Measurements from ENCODE around the gene PIEZO2.

The PIEZO2 gene

DNA sequence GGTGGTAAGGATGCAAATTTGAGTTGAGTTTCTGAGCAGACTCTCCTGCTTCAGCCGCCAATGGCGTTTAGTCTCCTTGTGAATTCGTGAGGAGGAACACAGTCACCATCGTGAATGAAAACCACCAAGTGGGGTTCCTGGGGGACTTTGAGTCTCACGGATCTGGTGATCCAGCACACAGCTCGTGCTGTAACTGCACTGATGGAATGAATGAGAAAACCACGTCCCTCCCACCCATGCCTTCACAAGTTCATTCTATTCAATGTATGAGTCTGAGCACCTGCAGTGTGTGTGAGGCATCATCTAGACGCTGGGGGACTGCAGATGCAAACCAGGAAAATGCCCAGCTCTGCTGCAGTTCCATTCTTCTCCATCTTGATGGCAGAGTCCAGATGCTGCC lies 127.9 kb downstream of the PIEZO2 start:
- no peak for DNase-seq

DNA sequence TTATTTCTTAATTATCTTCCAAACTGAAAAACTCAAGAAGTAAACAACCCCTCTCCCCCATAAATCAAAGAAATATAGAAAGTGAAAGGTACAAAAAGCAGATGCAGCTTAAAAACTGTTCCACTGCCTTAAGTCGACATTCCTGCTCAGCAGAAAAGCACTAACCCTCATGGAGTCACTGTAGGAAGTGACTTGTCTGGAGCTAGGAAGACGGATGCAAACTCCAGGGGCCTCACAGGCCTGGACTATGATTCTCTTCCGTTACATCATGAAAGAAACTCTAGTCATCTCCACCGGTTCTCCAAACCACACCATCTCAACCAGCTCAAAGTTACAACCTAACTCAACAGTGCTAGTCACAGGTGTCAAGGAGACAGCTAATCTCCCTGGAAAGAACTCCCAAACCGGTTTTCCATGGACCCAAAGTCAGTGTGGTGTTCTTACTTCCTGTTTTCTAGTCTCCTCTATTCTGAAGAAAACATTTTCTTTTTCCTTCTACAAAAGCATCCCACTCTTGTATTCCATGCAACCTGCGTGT lies 128.4 kb downstream of the PIEZO2 start:
- no peak for DNase-seq

DNA sequence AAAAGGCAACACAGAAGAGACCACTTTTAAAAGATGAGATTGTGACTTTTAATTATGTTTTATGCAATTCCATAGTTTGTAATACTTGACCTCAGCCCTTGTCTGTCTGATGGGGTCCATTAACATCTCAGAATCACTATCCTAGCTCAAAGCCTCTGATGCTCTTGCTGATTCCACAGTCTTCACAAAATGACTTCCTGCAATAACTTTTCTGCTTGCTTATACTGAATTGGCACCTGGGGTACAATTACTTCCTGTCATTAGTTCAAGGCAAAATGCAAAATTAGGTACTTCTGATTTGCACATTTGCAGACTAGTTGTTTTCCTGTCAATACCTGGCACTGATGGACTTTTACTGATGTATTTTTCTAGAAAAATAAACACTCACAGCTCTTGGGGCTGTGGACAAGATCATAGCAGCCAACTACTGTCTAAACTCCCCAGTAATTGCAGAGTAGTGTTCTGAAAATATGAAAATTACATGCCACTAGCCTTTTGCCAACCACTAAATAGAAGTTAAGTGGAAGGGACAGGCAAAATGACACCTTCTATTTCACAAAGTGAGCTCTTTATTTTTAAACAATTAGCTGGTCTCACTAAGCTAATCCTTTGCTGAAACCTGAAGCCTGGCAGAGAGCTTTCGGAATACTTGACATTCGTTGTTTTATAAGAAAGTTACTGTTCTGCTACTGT lies 129.1 kb downstream of the PIEZO2 start:
- DNase-seq: no peak

DNA sequence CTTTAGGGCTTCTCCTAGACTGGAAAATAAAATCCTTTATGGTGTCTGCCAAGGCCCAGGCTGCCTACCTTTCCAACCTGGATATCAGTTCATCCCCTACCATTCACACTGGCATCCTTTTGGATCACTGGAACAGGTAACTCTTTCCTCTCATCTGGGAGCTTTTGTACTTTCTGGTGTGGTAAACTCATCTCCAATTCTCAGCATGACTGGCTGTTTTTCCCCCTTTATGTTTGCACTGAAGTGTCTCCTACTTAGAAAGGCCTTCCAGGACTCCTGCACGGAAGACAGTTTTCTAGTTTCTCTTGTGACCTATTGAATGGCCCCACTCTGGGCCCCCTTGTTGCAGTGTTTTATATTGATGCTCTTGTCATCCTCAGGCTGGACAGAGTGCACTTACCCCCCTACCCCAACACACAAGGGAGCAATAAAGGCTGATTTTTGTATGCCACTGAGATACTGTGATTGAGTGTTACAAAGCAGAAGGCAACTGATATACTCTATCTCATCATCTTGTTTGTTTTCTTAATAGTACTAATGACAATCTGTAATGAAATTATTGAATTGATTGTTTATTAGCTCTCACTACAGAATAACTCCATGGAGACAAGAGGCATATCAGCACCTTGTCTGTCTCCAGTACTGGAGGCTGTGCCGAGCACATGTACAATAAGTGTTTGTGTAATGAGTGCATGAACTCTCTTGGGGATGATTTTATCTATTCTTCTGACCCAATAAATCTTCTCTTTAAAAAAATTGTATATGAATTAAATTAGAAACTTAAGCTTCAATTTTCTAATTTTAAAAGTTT lies 129.9 kb downstream of the PIEZO2 start:
- DNase-seq: no peak

DNA sequence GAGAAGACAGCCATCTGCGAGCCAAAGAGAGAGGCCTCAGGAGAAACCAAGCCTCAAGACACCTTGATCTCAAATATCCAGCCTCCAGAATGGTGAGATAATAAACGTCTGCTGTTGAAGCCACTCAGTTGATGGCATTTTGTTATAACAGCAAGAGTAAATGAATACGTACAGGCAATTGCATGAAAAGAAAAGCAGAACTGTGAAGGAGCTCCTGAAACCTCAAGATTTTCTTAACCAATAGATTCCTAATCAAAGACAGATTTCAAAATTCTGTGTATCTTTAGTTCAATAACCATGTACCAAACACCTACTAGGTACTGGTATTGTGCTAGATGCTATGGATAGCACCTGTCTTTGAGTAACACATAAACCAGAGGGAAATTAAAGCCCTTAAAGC lies 139.5 kb downstream of the PIEZO2 start:
- DNase-seq: no peak

DNA sequence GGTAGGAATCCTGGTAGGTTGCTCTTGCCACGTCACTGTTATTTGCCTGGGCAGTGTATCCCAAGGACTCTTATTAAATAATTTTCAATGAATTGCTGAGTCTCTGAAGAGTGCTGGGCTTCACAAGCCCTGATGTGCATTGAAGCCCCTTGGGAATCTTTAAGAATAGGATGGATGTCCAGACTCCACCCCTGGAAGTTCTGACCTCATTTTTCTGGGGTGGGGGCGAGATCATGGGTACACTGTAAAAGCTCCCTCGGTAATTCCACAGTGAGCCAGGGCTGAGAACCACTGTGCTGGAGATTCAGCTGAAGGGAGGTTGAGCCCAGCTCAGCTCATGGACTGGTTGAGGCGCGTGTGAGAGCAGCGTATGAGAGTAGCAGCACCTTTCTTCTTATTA lies 140.2 kb downstream of the PIEZO2 start:
- no peak for DNase-seq

DNA sequence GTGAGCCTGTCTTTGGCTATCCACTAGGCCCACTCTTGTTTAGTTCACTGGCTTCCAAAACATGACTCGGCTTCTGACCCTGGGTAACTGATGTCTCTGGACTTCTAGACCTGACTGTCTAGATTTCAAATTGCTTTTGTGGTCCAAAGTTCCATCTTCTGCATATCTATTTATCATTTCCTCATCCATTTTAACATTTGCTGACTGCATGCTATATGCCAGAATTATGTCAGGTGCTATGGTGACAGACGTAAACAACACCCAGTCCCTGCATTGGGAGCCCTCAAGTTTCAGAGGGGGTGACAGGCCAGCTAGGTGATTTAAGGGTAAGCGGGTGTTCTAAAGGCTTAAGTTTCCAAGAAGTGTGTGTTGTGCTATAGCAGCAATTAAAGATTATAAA lies 140.9 kb downstream of the PIEZO2 start:
- DNase-seq: no peak

DNA sequence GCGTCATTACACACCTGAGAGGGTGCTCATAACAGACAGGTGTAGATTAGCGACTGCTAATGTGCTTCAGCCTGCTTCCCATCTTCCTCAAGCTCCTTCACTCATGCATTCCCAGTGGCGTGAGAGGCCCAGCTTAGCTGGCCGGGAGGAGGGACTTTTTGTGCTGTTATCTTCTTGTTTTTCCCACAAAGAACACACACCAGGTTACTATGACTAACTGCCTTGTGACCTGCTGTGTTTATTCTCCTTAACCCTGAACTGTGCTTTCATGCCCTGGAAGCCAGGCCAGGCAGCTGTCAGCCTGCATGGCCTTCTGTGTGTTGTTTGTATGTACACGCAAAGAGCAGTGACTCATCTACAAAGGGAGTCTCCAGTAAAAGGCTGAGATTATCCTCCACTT lies 143.8 kb downstream of the PIEZO2 start:
- DNase-seq: no peak

DNA sequence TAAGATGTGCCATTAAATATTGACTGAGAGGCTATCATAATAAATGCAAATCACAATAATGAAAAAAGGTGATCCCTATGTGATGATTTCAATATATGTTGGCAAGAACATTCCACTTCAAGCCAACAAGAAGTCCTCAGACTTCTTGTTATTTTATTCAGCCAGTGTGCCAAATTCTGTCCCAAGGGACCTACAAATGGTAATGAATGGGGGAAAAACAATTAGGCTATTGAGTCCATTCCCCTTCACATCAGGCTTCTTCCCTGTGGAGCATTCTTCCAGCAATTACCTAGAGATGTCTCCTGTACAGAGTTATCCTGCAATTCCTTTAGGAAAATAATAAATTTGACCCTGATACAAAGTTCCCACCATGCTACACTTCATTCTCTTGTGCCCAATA lies 144.4 kb downstream of the PIEZO2 start:
- DNase-seq: no peak

DNA sequence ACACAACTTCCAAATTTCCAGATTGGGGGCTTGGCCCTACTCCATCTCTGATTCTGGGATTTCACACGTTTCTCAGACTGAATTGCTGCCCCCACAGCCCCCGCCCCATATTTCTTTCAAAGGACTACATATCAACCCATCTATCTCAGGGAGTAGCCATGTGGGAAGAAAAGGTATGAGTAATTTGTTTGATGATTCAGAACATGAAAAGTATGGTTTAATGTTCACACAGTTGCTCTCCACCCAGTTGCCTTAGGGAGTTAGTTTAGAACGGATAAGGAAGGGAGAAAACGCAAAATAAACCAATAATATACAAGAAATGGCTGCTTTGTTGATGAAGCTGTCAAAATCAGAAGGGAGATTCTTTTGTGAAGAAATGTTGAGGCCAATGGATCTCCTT lies 145.1 kb downstream of the PIEZO2 start:
- no peak for DNase-seq

DNA sequence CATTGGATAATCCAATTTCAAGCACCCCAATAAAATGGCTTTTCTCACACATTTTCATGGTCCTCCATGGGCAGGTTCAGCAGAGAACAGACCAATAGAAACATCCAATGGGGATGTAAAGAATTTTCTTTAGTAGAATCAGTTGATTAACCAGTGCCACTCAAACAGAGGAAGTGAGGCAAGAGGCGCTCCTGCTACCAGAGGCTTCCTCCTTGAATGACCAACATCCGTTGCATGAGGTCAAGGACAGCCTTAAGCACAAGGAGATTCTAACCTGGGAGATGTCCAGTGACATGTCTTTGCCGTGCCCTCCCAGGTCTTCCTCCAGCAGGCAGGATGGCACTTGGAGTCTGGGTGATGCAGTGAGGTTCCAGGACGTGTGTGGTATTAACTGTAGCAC lies 146.6 kb downstream of the PIEZO2 start:
- no peak for DNase-seq

DNA sequence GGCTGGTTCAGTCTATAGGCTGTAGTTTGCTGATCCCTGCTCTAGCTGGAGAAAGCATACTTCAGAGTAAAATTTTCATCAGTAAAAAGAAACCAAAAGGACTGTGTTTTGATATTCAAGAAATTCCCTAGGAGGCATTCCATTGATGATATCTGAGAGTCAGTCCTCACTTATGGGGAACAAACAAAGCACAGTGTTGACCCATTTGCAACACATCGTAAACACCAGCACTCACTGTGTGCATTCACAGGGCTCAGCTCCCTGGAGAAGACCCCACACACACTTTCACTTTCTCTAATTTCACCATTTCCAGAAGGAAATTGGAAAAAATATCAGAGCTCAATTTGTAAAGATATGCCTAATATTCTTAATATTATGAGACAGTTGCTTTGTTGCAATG lies 147.1 kb downstream of the PIEZO2 start:
- DNase-seq: no peak

DNA sequence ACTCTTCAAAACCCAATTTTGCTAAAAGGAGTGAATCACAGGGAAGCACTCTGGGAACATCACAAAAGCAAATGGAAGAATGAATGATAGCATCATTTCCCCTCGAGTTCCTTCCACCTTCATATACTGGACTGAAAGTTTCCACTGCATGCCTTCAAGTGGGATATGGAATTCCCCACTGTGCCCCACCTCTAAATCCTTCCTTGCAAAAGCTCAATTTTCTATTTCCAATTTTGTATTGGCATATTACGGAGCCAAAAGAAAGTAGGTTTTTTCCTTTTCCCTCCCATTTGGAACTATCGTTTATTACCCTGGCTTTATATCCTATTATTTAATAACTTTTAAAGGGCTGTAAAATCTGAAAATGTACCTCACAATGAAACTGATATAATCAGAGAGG lies 149.3 kb downstream of the PIEZO2 start:
- no peak for DNase-seq

DNA sequence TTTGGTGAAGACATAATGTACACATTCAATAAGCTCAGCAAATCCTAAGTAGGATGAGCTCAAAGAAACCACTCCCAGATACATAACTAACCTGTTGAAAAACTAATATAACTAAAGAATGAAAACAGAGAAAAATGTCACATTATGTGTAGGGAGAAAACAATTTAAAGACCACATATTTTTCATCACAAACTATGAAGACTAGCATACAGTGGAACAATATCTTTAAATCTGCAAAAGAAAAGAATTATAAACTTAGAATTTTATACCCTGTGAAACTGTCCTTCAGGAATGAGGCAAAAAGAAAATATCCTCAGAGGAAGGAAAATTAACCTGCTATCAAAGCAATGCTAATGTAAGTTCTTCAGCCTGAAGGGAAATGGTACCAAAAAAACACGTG lies 151.5 kb downstream of the PIEZO2 start:
- DNase-seq: no peak

DNA sequence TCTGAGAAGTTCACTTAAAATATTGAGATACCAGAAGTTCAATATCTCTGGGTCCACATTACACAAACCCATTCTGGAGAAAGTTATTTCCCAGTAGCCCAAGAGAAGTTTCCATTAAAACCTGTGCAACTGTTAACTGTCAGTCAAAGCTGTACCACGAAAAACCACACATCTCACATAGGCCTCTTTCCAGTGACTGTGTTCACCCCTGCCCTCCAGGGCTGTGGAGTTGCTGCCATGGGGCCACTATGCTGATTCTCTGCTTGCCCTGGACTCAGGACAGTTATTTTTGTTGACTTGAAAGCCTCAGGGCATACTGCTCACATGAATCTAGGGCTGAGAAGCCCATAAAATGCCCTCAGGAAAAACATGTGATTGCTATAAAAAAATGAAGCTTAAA lies 153.8 kb downstream of the PIEZO2 start:
- no peak for DNase-seq

DNA sequence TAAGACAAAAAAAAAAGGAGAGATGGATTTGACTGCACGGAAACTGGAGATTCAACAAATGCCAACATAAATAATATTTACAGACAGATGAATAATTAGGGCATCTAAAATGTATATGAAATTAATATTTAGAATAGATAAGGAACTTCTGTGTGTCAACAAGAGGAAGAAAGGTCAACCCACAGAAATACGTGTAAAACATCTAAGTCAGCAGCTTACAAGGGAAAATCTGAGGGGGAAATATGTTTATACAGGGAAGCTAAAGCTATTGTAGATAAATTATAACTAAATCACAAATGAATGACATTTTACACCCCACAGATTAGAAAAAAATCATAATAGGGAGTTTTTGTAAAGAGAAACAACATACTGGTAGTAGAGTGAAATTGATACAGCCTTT lies 159.9 kb downstream of the PIEZO2 start:
- DNase-seq: no peak

DNA sequence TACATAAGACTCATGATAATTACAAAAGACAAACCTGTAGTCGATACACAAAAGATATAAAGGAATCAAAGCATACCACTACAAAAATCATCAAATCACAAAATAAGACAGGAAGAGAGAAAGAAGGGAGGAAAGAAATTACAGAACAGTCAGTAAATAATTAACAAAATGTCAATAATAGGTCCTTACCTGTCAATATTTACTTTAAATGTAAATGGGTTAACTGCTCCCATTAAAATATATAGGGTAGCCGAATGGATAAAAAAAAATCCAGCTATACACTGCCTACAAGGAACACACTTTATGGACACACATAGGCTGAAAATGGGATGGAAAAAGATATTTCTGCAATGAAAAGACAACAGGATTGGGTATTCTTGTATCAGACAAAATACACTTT lies 163.7 kb downstream of the PIEZO2 start:
- no peak for DNase-seq

DNA sequence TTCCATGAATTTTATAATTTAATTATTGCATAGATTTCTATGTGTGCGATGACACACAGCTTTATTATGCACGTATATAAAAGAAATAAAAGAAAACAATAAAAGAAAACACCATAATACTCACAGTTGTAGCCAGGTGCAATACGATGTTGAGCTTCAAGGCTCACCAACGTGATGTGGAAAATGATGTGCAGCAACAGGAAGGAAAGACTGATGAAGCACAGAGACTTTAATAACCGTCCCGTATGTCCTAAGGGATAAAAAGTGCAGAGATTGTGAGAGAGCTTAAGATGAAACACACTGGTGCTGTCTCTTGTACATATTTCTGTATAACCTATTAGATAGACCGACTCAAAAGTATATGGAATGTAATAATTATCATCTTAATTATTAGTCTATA lies 170.0 kb downstream of the PIEZO2 start:
- no peak for DNase-seq

DNA sequence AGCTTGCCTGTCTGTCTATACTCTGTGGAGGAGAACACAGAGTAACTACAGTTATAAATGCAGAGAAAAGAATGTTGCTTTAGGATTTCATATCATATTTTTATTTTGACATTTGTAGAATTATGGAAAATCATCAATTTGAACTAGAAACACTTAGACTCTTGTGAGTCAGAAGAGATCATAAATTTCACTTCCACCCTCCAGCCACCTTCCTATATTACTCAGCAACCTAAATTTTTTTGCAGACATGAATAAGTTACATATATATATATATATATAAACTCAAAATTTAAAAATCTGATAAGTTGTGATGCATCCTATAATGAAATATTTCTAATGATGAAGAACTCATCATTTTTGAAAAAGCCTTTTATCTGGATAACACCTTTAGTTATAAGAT lies 172.3 kb downstream of the PIEZO2 start:
- no peak for DNase-seq

DNA sequence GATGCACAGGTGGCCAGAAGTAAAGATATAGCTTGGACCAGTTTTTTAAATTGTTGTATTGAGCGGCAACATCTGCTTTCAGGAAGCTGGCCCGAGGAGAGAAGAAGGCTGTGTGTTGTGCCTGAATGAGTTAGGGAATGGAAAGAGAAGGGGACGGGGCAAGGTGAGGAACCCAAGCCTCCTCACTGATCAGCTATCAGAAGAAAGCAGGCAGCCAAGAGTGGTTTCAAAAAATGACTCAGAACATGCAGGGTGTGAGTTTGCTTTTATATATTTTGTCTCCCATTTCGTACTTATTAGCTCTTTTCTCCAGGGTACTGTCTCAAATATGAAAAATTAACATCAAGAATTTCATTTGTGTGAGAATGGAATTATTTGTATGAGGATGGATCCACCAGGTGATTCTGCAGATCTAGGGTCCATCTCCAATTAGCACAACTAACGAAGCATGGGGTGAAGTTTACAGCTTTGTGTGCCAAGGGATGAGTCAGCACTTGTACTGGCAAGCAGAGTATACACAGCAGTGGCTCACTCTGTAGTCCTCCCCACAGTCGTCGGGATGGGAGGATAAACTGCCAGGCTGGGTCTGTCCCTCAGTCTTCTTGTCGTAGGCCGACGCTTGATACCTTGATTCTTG lies 175.7 kb downstream of the PIEZO2 start:
- no peak for DNase-seq

DNA sequence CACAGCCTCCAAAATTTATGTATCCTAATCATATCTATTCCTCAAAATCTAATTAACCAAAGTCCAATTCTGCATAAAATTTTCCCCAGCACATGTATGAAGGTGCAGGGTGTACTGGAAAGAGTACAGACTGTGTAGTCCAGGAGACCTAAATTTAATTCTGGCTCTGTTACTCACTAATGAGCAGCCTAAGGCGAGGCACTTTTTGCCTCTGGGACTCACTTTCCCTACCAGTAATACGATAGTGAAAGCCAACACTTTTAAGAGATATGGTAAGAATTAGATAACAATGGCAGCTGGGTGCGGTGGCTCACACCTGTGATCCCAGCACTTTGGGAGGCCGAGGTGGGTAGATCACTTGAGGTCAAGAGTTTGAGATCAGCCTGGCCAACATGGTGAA lies 177.7 kb downstream of the PIEZO2 start:
- DNase-seq: no peak

DNA sequence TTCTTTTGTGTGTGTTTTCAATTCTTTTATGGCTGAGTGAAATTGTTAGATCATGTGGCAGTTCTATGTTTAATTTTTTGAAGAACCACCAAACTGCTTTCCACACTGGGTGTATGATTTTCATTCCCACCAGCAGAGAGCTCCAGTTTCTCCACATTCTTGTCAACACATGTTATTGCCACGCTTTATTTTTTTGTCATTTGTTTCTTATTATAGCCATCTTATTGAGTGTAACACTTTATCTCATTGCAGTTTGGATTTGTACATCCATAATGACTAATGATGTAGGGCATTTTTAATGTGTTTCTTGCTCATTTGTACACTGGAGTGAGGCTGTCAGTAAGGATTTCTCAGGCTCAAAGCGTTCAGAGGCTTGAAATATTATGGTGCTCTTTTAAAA lies 184.2 kb downstream of the PIEZO2 start:
- DNase-seq: no peak

DNA sequence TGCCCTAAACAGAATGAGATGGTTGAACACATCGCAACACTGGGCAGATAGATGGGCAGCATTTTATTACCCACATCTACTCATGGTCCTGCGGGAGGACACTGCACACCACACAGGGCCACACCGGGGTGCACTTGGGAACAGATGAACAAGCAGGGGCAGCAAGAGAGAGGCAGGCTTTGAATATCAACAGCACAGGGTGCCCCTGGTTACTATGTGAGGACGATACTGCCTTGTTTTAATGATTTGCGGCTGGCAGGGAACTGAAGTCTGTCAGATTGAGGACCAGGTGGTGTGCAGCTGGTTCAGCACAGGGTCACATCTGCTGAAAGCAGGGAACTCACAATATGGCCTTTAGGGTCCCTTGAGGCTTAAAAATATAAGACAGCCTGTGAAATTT lies 195.7 kb downstream of the PIEZO2 start:
- DNase-seq: no peak

Measured in NCI-H1092 treated with DMSO at 0.1 percent for 48 hours (cell line).